Measurements from ENCODE around the gene KLHDC3.
"Not testable (repeated sequence)": the region's sequence is repeated elsewhere in the genome, so short reads cannot be mapped to it uniquely, and the experiment has no call there.

Gene KLHDC3

DNA sequence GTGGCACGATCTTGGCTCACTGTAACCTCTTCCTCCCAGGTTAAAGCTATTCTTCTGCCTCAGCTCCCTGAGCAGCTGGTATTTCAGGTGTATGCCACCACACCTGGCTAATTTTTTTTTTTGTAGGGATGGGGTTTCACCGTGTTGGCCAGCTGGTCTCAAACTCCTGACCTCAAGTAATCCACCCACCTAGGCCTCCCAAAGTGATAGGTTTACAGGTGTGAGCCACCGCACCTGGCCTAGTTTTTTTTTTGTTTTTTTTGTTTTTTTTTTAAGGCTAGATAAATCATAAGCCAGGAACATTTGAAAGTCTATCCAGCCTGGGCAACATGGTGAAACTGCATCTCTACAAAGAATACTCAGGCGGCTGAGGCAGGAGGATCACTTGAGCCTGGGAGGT is 18.3 kb downstream of the KLHDC3 start:
- no peak for DNase-seq

DNA sequence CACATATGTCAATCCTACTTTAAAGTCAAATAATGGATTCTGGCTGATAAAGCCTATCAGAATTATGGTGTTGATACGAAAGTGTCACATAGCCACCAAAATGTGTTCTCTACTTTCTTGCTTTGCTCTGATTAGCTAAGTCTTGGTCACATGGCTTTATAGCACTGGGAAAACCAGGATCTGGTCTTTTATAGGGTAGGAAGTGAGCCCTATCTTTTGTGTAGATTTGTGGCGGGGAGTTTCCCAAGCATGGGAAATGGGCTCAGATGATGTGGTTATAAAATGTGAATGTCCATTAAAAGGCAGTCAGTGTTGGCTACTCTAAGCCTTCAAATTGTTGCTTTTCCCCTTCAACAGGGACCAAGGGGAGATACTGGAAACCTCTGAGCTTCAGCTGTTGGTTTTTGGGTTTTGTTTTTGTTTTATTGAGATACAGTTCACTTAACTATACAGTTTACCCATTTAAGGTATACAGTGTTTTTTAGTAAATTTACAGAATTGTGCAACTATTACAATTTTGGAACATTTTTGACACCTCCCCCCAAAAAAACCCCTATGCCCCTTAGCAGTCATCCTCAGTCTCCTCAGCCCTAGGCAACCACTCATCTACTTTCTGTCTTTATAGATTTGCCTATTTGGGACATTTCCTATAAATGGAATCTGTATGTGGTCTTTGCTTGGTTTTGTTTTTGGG is 19.6 kb downstream of the KLHDC3 start:
- no peak for DNase-seq

DNA sequence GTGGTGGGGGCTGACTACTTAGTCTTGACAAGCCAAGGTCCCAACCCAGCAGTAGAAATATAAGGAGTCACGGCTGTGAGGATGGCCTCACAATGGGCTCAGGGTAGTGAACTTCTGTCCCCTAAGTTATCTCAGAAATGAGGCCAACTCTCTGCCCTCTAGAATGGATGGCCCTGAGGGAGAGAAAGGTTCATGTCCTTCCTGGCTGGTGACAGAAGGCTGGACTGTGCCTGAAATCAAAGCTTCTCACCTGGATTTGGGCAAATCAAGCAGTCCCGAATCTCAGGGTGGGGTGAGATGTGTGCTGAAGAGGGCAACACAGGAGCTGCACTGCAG is 20.1 kb downstream of the KLHDC3 start:
- no peak for DNase-seq

DNA sequence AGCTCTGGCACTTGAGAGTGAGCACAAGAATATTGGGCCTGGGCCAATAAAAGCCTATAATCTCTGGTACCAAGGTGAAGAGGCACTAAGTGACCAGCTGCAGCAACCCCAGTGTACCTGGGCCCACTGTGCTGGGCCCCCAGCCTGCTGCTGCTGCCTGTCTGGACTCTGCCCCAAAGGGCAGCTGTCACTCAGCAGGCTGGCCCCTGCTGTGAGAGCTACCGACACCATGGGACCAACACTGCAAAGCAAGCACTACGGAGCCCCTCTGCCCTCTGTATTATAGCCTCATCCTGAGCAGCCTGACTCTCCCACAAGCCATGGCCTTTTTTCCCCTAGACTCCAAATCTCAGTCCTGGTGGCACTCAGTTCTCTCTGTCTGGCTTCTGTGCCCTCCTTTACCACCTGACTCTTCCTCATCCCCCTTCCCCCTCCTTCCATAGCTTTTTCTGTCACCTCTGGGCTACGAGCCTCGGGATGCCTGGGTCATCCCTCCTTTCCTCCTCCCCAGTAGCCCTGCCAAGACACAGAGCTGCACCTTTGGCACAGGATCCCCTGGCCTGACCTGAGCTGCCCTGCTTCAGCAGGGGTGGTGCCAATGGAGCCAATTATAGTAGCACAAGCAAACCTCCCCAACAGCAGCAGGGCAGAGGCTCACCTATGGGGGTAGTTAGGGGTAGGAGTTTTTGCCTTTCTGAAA is 21.6 kb downstream of the KLHDC3 start:
- DNase-seq, result no peak

DNA sequence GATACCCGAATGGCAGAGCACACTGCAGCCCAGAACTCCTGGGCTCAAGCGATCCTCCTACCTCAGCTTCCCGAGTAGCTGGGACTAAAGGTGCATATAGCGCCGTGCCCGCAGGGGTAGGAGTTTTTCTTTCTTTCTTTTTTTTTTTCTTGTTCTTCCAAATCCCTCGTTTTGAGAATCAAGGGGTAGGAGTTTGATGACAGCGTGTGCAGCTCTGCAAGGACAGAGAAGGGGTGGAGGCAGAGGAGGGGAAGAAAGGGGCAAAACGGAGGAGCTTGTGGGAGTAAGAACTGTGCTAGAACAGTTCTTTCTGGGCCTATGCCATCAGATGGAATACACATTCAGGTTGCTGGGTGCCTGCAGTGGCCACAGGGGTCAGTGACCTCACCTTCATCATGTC is 22.7 kb downstream of the KLHDC3 start:
- DNase-seq, result no peak

DNA sequence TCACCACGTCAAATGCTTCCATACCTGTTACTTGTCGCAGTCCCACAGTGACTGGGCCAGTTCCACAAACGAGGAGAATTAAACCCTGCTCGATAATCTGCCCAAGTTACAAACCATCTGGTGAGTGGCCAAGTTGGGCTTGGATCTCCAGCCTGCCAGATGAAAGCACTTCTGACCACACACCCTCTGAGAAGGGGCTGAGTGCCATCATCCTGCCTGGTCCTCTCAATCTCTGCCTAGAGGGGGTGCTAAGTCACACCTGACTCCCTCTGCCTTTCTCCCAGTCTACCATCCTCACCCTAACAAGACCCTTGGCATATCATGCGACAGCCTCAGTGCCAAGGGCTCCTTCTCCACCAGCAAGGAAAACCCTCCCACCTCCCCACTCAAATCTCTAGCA is 23.1 kb downstream of the KLHDC3 start:
- no peak for DNase-seq

DNA sequence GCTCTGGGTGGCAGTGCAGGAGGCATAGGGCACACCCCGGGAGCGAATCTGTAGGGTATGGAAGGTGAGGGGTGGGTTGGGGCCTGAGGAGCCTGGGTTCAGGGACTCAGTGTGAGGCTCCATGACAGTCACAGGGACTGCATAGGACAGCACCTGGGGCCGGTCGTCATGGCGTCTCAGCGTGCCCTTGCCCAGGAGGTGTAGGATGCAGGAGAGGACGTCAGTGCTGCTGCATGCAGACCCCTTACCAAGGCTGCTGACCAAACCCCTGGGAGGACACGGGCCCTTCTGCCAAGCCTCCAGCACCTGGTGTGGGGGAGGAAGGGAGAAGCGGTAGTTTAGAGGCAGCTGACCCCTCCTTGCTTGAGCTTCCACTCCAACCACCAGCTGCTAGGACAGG is 23.7 kb downstream of the KLHDC3 start:
- DNase-seq, result no peak

DNA sequence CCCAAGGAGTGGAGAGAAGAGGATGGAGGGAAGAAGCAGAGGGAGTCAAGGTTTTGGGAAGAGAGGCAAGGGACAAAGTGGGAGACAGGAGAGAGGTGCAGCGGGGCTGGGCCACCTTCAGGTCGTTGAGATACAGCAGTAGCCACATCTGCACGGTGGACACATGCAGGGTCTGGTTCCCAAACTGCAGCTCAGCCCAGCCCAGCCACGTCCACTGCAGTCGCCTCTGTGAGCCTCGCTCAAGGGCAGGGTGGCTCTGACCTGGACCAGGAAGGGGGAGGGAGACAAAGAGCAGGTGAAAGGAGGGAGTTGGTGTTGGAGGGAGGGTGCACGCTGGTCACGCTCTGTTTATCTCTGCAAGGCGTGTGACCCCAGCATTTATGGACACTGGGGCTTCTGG is 24.7 kb downstream of the KLHDC3 start:
- no peak for DNase-seq

DNA sequence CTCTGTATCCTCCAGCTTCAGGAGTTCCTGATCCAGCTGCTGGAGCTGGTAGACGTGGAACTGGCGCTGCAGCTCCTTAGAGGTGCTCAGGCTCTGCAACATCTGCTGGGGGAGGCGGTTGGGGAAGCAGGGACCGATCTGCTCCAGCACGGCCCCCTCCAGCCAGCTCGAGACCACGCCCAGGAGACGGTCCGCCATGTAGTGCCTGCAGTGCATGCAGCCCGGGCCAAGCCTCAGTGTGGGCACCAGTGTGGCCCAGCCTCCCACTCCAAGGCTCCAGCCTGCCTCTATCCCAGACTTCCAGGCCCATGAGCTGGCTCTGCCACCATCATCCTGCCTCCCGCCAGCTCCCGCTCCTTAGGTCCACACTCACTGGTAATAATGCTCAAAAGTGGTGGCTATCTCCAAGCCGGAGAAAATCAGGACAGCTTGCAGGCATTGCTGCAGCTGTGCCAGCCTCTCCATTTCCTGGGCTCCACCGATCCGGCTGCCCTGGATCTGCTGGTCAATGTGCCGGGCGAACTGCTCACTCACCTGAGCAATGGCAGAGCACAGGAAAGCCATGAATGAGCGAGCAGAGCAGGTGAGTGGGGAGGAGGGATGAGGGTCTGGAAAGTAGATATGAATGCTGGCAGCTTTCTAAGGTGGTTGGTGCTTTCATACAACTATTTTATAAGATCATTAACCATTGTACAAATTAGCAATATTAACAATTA is 26.7 kb downstream of the KLHDC3 start:
- DNase-seq, result no peak

DNA sequence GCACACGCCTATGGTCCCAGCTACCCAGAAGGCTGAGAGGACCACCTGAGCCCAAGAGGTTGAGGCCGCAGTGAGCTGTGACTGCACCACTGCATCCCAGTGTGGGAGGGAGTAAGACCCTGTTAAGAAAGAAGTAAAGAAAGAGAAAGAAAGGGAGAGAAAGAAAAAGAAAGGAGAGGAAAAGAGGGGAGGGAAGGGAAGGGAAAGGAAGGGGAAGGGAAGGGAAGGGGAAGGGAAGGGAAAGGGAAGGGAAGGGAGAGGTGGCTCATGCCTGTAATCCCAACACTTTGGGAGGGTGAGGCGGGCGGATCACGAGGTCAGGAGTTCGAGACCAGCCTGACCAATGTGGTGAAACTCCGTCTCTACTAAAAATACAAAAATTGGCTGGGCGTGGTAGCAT is 27.4 kb downstream of the KLHDC3 start:
- DNase-seq, result not testable (repeated sequence)

DNA sequence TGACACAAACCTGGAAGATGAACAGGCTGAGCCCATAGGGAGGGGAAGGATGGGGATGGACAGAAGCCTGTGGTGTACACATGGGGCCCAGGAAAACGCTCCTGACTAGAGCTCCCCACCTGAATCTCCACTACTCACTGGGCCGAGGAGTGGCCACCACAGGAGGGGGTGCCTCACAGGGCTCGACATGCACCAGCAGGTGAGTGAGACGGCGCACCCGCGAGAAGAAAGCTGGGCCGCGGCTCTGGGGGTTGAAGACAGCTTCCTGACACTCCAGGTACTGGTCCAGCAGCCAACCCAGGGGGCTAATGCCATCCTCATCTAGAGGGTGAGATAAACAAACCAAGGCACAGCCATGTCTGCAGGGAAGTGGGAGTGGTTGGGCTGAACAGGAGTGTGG is 29.3 kb downstream of the KLHDC3 start:
- DNase-seq, result no peak

DNA sequence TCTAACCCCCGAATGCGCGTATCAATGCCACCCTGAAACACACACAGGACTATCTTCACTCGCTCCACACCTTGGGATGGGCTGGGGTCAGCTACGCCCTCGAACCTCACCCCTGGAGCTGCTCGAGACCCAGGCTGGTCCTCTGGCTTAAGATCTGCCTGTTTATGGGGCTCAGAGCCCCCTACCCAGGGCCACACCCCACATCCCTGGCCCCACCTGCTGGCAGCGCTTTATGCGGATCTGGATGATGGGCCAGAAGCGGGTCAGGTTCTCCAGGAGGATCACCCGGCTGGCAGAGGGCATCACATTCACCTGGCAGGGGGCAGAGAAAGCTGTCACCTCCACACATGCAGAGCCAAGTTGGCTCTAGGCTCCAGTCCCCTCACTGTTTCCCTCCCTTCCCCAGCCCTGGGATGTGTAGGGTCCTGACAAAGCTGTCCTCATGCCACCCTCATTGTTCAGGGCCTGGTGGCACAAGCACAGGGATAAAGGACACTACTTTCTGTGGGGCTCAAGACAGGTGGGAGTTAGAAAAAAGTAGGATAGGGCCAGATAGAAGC is 31.4 kb downstream of the KLHDC3 start:
- DNase-seq, result no peak

DNA sequence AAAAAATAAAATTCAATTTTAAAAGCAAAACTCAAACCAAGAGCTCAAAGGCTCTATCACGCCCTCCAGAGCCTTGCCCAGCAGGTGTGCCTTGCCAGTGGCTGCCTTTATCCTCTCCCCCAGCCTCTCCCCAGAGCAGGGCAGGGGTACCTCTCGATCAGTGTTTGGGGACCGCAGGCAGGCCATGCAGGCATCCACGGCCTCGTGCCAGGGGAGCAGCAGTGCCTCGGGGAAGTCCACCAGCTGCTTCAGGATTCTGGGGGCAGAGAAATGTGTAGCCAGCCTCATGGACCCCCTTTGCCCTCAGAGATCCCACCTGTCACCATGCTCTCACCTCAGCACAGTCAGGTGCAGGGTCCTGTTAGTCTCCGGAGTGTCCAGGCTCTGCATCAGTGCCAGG is 33.9 kb downstream of the KLHDC3 start:
- DNase-seq, result no peak

DNA sequence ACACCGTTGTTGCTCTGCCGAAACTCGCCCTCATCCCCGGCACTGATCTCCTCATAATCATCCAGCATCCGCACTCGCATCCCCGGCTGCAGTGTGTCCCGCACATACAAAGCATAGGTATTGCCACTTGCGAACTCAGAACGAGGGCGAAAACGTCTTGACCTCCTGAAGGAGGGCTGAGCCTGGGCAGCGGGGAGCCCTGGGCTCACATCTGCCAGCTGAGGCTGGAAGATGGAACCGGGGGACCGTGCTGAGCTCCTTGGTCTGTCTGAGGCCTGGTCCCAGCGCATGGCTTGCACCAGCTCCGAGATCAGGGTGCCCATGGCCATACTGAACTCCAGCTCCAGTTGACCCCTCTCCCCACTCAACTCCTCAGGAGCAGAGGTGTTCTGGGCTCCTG is 36.9 kb downstream of the KLHDC3 start:
- no peak for DNase-seq

DNA sequence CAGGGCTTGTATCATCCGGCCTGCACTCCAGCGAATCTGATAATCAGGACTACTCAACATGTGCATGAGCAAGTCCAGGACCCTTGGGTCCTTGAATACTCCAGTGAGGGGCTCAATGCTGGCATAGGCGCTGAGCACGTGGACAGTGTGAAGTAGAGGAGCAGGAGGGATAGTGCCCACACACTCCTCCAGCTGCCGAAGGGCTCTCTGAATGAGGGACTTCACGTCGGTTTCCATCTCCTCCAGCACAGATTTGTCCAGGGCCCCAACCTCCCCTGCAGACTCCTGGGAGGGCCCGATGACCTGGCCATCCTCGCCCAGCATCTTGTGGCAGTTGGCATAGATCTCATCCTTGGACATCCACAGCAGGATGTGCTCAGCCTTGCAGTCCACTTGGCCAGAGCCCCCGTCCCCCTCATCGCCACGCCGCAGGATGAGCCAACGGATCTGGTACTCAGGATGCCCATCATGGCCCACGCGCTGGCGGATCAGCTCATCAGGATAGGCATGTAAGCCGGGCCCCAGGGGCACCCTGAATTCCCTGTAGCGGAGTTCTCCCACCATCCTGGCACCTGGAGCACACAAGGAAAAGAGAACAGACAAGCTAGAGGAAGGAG is 38.3 kb downstream of the KLHDC3 start:
- no peak for DNase-seq

DNA sequence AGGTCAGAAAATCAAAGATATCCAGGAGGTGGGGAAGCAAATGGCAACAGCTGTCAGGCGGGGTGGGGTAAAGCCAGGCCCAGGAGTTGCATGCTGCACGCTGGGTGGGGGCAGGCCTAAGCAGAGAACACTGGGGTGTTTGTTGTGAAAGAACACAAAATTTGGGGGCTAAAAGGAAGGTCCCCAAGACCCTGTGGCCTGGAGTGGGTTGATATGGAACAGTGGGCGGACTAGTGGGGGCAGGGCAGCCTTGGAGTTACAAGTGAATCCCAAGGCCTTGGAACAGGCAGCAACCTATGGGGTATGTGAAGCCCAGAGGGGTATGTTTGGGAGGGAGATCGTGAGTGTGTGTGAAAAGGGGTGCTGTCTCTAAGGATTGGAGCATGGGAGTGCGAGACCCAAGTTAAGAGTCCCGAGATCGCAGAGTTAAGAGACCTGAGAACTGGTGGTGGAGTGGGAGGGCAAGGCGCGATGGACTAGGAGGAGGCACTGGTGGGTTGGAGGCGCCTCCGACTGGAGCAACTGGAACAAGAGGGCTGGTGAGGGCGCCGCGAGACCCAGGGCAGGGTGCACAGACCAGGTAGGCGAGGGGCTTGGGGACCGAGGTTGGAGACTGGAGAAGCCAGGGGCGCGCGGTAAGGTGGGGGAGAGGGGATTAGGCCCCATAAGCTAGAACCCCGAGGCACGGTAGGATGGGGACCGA is 38.9 kb downstream of the KLHDC3 start:
- no peak for DNase-seq

DNA sequence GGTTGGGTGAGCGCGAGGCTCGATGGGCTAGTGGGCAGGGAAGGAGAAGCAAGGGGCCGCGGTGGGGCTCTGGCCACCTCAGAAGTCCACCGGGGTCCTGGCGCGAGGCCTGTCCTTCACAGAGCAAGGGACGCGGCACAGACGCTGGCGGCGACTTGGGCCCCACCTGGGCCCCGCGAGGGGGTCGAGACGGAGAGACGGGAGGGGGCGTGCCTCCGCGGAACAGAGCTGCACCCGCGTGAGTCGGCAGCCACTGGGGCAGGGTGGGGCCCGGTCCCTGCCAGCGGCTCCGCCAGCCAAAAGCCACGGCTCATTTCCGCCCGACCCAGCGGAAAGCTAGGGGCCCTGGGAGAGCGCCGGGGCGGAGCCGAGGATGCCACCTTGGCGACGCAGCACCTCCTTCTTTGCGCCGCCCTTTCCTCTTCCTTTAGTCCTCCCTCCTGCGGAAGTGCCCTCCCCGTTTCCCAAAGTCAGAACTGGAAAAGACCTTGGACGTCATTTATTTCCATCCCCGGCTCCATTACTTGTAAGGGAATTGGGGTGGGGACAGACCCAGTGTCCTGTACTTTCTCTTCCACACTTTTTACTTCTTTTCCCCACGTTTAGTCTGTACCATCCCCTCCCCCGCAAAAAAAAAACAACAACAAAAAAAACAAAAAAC is 39.6 kb downstream of the KLHDC3 start, which contains the start of gene CUL7:
Gene CUL7 (minus strand): TSS at position 307 of the 661 bp plus-strand sequence. CDS start 1,063 bp downstream, outside the sequence.
- peak; percentile 76 for DNase-seq

DNA sequence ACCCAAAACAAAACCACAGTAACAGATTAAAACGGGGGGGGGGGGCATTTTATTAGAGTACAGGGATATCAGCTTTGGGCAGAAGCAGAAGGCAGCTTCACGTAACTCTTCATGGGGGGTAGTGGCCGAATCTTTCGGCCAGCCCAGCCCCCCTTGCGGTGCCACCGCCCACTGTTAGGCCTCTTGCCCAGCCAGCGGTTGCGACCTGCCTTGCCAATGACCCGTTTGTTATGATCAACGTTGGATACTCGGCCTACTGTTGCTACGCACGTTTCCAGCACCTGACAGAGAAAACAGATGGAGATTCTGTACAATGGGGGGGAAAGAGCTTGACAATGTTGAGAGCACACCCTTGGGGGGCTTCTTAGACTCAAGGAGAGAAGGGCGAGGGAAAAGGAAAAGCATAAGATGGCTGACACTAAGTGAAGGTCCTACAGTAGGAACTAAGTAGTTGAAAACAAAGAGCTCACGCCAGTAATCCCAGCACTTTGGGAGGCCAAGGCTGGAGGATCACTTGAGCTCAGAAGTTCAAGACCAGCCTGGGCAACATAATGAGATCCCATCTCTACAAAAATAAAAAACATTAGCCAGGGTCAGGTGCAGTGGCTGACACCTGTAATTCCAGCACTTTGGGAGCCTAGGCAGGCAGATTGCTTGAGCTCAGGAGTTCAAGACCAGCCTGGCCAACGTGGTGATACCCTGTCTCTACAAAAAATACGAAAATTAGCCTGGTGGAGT is 40.3 kb downstream of the KLHDC3 start:
- no peak for DNase-seq

DNA sequence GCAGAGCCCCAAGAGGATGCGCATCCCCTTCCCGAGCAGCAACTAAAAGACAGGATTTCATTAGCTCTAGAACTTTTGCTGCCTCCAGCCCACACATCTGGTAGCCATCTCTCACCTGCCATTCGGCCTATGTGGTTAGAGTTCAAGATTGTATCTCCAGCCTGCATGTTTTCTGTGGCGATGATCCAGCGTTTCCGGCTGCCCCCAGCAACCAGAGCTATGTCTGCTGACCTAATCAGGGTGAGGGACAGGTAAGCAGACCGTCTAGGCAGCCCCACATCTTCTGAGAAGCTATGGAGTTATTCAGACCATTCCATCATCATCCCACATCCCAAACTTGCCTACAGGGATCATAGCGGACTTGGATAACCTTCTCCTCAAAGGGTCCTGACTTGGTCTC is 41.9 kb downstream of the KLHDC3 start:
- no peak for DNase-seq

DNA sequence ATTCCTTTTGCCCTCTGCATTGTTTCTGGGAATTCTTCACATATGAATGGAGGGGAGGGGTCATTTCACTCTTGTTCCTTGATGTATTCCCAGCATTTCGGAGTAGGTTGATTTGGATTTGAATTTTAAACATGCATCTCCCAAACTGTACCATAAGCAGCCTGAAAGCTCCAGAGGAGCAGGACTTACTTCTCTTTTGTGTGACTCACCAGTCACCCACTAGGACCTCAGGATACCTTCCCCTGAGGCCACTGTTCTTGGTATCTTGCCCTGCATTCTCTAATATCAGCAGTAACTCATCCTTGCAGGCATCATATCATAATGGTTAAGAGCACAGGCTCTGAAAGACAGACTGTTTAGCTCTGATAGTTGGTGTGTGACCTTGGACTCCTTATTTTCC is 44.5 kb downstream of the KLHDC3 start:
- no peak for DNase-seq

All from NCI-H524 treated with DMSO at 0.1 percent for 48 hours (cell line).